Neural progenitor cell (in vitro differentiated cells): ENCODE data around the gene RPS28.
"Not testable (repeated sequence)": the region's sequence is repeated elsewhere in the genome, so short reads cannot be mapped to it uniquely, and the experiment has no call there.

Experiments
- CTCF ChIP-seq: fragments of 200-600 bp; sonication (generic); IDR thresholded peaks from 2 replicates; pipeline ENCODE4 v1.5.1; 2017; ENCODE audit warnings: antibody characterized with exemption, mild to moderate bottlenecking
- EZH2 ChIP-seq: fragments of 200-600 bp; sonication (generic); IDR thresholded peaks from 2 replicates; pipeline ENCODE4 v1.6.1; 2017; ENCODE audit warnings: antibody characterized with exemption, mild to moderate bottlenecking, moderate library complexity
- EZH2phosphoT487 ChIP-seq: fragments of 200-600 bp; sonication (generic); IDR thresholded peaks from 2 replicates; pipeline ENCODE4 v1.6.1; 2017; ENCODE audit warnings: antibody characterized with exemption

GRCh38 chr19:8314981-8315640, 6.2 kb upstream of the RPS28 start:
- TF ChIP-seq CTCF, EZH2phosphoT487, EZH2: not testable (repeated sequence)
